Fibroblast of lung (primary cell): ENCODE measurements around the gene ZBTB12.

Experiments used
- CTCF ChIP-seq, 2 donors: IDR thresholded peaks in 1 of 2; conservative IDR thresholded peaks in 1 of 2; 1 replicate in 1 of 2; 2 replicates in 1 of 2; pipeline ENCODE4 v1.5.1; 2011 to 2012; ENCODE audit warnings: low read length in 2 of 2, control low read depth in 1 of 2, inconsistent platforms in 1 of 2, low read depth in 1 of 2, mild to moderate bottlenecking in 1 of 2
- EZH2 ChIP-seq: IDR thresholded peaks from 2 replicates; pipeline ENCODE4 v1.5.1; 2012; ENCODE audit warnings: low read length, control low read depth, mild to moderate bottlenecking; ENCODE audit errors: missing control alignments

- TF ChIP-seq CTCF (conservative IDR thresholded peaks at IDR 0.05 in 1 of 2, IDR thresholded peaks at IDR 0.05 in 1 of 2; ENCODE audit: low read depth in 1 of 2, low read length in 2 of 2) (no peak), EZH2 (no peak)
These were observed 10.1 kb upstream of the ZBTB12 start for GRCh38 chr6:31911826-31912585.
